DMS53 (cell line): ENCODE results near the gene CEP55.
"Not testable (repeated sequence)": the region's sequence is repeated elsewhere in the genome, so short reads cannot be mapped to it uniquely, and the experiment has no call there.

Source experiments
- DNase-seq: peaks from one replicate; lab custom pipeline; 2025; lab: John Stamatoyannopoulos, UW

Gene CEP55

DNA sequence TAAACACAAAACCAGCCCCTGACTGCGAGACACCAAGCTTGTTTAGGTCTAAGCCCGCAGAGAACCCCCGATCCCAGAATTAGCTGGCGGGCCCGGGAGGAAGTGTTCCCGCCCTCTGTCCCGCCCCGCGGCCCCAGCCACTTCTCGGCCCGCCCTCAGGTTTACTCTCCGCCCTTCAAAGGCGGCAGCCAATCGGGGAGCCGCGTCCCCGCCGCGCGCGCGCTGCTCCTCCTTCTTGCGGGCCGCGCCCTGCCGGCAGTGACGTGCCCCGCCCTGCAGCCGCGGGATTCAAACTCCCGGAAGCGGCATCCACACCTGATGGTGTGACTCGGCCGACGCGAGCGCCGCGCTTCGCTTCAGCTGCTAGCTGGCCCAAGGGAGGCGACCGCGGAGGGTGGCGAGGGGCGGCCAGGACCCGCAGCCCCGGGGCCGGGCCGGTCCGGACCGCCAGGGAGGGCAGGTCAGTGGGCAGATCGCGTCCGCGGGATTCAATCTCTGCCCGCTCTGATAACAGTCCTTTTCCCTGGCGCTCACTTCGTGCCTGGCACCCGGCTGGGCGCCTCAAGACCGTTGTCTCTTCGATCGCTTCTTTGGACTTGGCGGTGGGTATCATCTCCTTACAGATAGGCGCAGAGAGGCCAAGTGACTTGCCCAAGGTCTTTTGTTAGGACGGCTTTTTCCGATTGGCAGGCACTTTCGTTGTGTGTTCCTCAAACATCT is at the start of gene CEP55:
Gene CEP55 (plus strand): TSS at position 291 of the 720 bp plus-strand sequence. CDS start 3,440 bp downstream, outside the sequence.
- DNase-seq, result peak; percentile 98

DNA sequence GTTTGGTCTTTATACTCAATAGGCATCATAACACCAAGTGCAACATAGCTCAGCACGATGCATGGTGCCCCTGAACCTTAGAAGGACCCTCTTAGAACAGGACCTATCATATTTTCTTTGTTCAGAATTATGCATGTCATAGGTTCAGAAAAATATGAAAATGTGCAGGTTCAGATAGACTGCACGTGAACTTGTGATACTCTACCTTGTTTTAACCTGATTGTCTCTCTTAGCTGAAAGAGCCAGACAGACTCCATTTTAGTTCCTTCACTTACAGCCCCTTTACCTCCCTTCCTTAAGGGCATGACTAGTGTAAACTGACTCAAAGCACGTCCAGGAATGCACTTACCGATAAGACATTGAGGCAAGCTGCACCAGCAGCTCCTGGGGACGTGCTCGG is 49.4 kb upstream of the CEP55 start:
- DNase-seq, result no peak

DNA sequence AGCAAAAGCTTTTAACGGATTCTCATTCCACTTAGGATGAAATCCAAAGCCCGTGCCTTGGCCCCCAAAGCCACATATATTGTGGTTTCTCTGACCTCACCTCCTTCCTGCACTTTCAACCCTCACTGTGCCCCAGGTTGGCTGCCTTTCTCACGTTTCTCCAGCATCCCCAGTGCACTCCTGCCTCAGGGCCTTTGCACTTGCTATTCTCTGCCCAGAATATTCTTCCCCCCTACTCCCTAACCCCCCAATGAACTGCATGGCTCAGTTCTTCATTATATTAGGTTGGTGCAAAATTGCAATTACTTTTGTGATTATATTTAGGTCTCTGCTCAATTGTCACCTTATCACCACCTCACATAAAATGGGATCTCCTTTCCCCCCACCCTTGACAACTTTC is 48.4 kb upstream of the CEP55 start:
- DNase-seq, result no peak

DNA sequence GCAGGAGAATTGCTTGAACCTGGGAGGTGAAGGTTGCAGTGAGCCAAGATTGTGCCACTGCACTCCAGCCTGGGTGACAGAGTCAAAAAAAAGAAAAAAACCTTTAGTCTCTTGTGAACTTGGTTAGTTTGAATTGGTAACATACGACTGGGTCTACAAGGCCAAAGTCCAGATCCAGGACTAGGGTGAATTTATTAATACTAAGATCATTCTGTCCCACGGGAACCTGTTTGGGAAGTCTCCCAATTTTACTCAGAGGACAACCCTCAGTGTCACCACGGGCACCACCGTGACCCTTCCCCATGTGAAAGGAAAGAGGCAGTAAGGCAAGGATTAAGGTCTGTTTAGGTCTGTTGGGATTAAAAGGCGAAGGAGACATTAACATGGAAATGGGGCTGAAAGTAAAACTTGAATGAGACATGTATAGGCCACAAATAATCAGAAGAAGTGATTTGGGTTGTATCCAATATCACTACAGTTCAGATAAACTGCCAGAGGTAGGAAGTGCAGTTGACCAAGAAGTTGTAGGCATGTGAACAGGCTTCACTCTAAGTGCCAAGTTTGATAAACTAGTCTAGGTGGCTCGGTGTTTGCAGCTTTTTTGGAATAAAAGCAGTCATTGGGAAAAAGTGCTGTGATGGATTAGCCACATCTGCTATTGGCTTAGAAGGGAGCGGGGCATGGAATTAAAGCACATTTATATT is 45.0 kb upstream of the CEP55 start:
- no peak for DNase-seq

DNA sequence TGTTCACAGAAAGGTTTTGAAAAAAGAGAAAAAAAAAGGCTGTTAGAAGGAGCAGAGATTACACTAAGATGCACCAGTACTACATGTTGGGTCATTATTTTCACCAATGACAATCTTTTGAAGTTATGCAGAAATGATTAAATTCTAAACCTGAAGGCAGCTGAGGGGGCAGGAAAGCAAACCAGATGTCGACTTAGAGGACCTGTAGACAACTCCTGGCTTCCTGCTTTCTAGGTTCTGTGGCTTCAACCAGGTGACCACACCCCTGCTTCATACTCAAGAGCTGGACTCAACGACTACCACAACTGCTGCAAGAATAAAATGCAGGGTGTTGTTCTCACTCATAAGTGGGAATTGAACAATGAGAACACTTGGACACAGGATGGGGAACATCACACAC is 44.3 kb upstream of the CEP55 start:
- peak; percentile 41 for DNase-seq

DNA sequence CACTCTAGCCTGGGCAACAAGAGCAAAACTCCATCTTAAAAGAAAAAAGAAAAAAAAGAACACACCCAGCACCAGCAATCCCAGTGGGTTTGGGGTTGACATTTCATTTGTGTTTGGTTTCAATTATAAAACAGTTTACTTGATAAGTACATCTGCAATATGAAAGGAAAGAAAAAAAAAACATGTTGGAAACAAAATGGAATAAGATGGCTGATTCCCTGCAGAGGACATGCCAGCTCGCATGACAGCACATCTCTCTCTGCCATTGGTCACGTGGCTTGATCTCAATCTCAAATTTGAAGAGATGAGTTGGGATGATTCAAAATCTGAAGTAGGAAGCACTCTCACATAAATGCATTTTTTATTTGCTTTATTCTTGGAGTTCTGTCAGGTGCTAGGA is 42.3 kb upstream of the CEP55 start:
- no peak for DNase-seq

DNA sequence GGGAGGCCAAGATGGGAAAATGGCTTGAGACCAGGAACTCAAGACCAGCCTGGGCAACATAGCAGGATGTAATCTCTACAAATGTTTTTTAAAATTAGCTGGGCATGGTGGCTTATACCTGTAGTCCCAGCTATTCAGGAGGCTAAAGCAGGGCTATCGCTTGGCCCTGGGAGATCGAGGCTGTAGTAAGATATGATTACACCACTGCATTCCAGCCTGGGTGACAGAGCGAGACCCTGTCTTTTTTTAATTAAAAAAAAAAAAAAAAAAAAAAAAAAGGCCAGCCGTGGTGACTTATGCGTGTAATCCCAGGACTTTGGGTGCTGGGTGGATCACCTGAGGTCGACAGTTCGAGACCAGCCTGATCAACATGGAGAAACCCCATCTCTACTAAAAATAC is 41.7 kb upstream of the CEP55 start:
- no peak for DNase-seq

DNA sequence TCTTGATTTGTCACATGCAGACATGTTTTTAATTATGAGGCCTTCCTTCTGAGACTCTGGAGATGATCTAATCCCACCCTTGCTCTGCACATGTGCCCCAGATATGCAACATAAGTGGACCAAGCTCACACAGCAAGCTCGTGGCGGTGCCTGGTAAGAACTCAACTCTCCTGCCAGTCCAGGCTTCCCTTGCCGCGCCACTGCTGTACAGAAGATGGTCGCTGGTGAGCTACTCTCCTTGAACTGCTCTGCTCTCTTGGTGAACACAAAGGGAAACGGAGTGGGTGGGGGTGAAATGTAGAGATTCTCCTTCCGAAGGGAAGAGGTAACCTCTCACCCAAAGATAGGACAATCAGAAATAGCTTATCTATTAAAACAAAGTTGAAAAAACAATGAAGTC is 39.9 kb upstream of the CEP55 start:
- DNase-seq, result no peak

DNA sequence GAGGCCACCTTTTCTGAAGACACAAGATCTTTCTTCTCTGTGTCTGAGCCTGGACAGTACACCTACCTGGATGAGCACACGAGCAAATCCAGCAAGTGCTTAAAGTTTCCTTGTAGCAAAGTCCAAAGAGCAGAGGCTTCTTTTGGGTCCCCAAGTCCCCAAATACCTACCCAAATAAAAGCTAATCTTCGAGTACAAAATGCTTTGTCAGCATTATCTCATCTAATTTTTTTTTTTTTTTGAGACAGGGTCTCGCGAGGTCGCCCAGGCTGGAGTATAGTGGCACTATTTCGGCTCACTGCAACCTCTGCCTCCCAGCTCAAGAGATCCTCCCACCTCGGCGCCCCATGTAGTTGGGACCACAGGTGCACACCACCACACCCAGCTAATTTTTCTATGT is 38.9 kb upstream of the CEP55 start:
- no peak for DNase-seq

DNA sequence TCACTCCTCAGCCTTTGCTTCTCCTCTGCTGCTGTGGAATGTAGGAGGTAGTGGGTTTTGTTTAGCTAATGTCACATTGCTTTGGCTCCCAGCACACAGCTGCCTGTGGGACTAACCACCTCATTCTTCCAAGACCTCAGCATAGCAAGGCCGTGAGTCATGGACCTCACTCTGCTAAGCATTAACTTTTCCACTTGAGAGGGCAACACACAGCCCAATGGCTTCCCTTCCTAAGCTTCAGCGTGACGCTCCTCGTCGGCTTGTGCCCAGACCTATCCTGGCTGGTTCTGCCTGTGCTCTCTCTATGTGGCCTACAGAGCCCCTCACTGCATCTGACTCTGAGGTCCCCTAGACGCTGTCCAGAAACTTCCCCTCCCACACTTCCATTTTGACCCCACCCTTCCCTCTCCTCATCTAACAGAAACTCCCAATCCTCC is 37.6 kb upstream of the CEP55 start:
- peak; percentile 60 for DNase-seq

DNA sequence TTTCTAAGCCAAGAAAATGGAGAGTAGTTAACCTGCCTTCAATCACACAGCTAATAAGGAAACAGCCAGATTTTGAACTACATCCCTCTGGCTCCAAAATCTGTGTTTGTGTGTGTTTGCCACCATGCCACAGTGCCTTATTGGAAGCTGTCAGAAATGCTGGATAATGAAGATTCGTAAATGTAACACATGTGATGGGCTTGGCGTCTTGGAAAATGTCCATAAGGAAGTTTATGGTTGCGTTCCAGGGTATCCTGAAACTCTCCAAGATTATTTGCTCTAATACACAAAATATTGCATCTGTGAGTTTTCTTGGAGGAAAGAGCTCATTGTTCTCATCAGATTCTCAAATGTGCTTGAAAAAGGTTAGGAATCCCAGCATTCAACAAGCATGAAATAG is 36.9 kb upstream of the CEP55 start:
- DNase-seq, result no peak

DNA sequence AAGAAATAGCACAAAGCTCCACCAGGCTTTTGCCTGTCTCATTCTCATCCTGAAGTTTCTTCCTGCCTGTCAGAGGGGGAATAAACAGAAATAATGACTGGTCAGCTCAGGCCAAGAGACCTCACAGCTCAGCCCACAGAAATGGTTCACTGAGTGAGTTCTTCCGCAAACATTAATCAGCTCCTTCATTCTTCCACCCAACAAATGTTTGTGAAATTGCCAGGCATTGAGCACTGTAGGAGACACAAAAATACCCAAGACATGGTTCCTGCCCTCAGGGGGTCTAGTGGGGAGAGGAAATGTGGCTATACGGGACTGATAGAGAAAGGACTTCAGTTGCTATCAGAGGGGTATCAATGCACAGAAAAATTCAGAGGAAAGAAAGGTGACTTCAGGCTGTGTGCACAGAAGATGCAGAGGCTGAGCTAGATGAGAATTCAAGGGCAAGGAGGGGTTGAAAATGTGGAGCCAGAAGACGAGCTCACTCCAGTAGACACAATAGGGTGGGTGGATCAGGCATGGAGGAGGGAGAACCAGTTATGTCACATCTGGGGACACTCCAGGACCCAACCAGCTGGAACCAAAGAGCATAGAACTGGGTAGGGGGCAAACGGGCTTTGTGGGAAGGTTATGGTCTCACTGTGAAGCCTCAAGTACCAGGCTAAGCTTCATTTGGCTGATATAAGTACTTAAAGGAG is 35.2 kb upstream of the CEP55 start:
- peak; percentile 93 for DNase-seq

DNA sequence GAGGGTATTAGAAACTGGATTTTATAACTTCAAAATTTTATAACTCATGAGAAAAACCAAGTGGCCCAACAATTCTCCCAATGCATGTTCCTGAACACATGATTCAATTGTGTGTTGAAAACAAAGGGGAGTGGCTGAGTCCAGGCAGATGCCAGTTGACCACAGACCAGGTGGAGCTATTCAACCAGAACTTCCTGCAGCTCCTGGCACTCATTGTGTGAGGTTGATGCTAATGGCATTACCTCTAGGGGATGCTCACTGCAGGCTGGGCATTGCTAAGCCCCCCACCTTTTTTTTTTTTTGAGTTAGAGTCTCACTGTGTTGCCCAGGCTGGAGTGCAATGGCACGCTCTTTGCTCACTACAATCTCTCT is 34.6 kb upstream of the CEP55 start:
- peak; percentile 96 for DNase-seq

DNA sequence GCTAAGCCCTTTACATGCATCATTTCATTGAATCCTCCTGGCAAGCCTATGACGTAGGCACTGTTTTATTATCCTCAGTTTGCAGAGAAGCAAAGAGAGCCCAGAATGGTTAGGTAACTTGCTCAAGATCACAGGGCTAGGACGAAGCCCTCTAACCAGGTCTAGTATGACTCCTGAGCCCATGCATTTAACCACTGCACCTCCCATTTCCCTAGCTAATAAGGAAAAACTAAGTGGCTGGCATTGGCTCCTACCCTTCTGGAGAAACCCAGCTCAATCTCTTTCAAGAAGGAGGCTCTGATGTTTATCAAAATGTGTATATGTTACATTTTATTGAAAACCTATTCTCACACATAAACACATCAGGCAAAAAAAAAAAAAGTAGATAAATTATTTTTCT is 34.0 kb upstream of the CEP55 start:
- DNase-seq, result peak; percentile 40

DNA sequence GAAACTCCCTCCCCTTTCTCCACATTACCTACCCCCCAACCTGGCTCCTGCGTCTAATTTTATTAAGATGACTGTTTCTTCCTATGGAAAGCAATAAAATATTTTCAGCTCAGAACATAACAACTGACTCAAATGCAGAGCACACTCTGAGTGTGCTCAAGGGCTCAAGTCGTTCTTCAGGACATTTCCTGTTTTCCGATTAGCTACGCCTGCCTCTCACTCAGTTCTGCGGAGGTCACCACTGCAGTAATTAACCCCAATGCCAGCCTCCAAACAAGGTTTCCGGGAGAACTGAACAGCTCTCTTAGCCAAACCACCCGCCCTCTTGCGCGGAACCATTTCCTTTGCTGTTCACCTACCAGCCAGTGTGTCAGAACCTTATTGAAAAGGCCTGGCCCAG is 33.5 kb upstream of the CEP55 start:
- DNase-seq, result peak; percentile 61

DNA sequence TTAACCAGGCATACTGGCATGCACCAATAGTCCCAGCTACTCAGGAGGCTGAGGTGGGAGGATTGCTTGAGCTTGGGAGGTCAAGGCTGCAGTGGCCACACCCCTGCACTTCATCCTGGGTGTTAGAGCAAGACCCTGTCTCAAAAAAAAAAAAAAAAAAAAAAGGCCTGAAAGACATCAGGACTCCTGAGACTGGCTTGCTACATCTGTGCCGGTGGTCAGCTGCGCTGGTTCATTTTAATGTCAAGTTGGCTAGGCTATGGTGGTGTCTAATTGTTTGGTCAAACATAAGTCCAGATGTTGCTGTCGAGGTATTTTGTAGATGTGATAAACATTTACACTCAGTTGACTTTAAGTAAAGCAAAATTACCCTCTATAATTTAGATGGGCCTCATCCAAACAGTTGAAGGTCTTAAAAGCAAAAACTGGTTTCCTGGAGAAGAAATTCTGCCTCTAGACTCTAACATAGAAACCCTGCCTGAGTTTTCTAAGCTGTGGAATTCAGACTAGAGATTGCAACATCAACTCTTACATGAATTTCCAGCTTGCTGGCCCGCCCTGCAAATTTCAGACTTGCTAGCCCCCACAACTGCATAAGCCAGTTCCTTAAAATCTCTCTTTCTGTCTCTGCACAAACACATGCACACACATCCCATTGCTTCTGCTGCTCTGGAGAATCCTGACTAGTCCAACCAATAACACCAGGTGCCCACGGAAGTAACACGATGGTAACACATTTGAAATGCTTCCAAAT is 32.5 kb upstream of the CEP55 start:
- no peak for DNase-seq

DNA sequence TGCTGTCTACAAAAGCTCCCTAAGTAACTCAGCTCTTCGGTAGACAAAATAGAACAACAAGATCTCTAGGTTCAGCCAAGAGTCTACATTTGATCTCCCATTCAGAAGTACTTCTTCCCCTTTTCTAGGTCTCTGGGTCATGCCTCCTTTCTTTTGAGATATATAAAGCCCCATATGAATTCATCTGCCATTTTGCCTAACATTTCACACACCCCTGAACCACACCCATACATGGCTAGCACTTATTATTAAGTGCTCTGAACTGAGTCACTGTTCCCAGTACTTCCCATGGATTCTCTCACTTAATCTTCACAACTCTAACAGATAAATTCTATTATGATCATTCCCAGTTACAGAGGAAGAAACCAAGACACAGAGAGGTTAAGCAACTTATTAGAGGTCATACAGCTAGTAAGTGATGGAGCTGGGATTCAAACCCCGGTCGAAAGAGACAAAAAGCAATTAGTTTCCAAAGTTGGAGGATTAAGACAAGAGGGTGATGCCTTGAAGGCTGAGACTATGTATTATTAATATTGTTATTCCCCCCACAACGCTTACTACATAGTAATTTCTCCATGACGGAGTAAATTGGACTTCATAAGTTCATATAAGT is 31.5 kb upstream of the CEP55 start:
- DNase-seq, result no peak

DNA sequence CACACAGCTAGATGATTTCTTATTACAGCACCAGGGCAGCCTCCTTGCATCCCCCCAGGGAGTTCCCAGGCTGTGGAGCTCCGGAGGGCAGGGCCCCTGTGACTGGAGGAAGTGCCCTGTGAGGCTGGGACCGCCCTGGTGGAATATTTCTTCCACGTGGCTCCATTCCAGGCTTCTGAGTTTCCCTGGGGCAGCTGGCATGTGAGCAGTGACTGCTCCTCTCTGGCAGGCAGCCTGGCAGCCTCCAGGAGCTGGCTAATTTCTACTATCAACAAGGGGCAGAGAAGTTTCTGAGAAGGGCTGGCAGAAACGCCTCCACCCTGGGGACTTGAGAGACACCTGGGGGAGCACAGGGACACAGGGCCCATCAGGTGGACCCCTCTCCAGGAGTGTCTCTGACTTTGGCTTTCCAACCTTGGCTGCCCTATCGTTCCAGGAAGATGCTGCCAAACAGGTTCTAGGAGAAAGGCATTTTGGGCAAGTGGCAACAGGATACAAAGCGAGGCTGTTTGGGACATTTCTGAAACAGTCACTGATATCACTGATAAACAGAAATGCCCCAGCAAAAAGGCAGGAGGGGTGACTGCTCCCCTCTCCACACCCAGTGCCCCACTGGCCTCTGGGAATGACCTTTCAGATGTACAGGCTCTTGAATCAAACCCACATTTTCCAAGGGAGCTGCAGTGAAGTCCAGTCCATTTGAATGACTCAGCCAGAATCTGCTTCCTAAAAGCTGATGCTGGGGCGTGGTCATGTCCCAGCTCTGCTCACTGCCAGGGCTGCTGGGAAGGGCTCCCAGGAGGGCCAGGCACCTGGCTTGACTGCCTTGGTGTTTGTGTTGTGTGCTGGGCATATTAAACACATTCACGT is 30.4 kb upstream of the CEP55 start:
- peak; percentile 85 for DNase-seq

DNA sequence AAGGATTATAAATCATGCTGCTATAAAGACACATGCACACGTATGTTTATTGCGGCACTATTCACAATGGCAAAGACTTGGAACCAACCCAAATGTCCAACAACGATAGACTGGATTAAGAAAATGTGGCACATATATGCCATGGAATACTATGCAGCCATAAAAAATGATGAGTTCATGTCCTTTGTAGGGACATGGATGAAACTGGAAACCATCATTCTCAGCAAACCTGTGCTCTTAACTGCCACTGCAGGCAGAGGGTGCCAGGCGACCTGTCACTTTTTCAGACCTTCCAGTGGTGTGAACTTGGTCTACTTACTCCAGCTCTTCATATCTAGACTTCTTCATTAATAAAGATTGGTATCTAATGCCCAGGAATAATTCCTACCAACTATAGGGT is 28.8 kb upstream of the CEP55 start:
- DNase-seq, result not testable (repeated sequence)

DNA sequence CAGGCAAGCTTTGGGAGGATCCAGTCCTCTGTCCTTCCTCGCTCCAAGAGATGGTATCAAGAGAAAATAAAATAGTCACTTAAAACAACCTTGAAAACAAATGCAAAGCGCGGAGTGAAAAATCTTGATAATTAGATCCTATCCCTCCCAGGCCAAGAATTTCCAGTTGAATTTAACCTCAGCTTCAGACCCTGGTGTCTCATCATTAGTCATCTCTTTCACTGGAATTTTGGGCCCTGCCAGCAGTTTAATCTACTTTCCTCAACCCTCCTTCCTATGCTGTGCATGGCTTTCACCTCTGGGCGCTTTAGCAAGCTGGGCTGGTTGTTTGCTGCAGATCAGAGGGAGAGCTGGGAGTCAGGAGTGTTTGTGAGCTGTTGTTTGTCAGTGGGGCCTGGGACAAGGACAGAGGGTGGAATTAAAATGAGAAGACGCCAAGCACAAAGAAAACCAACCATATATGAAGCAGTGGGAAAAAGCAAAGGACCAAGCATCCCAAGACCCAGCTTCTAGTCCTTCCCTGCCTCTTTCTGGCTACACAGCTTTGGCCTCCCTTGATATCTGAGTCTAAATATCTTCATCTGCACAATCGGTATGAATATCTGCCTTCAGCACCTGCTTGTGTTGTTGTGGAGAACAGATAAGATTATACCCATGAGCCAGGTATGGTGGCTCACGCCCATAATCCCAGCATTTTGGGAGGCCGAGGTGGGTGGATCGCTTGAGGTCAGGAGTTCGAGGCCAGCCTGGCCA is 27.8 kb upstream of the CEP55 start:
- no peak for DNase-seq
